Activated naive CD4-positive, alpha-beta T cell treated with anti-CD3 and anti-CD28 coated beads, Interleukin-2, amount 10 ng/mL, durations not matched to agents 7 days and 5 days (primary cell): ENCODE data around the gene SPEF2.

Experiments
- CTCF ChIA-PET: fragments of 350-600 bp; sonication (Branson Sonifier 250); formaldehyde crosslinking; loops from one replicate; lab custom pipeline; 2021; ENCODE audit warnings: antibody characterized with exemption; lab: Charles Lee
- DNase-seq: peaks from one replicate; pipeline ENCODE4 v3.0.0-alpha.2; 2020
- H3K27ac Mint-ChIP-seq: one replicate; pipeline ENCODE4 v1.8.0; 2021; ENCODE audit warnings: mild to moderate bottlenecking, moderate library complexity, mixed read lengths
- H3K27me3 Mint-ChIP-seq: one replicate; pipeline ENCODE4 v1.8.0; 2021; ENCODE audit warnings: mild to moderate bottlenecking, mixed read lengths
- H3K36me3 Mint-ChIP-seq: one replicate; pipeline ENCODE4 v1.8.0; 2021; ENCODE audit warnings: mixed read lengths
- H3K4me1 Mint-ChIP-seq: one replicate; pipeline ENCODE4 v1.8.0; 2021; ENCODE audit warnings: mixed read lengths
- H3K4me3 Mint-ChIP-seq: one replicate; pipeline ENCODE4 v1.8.0; 2021; ENCODE audit warnings: mild to moderate bottlenecking, moderate library complexity, mixed read lengths
- H3K9me3 Mint-ChIP-seq: one replicate; pipeline ENCODE4 v1.8.0; 2021; ENCODE audit warnings: mixed read lengths

Gene SPEF2, protein sequence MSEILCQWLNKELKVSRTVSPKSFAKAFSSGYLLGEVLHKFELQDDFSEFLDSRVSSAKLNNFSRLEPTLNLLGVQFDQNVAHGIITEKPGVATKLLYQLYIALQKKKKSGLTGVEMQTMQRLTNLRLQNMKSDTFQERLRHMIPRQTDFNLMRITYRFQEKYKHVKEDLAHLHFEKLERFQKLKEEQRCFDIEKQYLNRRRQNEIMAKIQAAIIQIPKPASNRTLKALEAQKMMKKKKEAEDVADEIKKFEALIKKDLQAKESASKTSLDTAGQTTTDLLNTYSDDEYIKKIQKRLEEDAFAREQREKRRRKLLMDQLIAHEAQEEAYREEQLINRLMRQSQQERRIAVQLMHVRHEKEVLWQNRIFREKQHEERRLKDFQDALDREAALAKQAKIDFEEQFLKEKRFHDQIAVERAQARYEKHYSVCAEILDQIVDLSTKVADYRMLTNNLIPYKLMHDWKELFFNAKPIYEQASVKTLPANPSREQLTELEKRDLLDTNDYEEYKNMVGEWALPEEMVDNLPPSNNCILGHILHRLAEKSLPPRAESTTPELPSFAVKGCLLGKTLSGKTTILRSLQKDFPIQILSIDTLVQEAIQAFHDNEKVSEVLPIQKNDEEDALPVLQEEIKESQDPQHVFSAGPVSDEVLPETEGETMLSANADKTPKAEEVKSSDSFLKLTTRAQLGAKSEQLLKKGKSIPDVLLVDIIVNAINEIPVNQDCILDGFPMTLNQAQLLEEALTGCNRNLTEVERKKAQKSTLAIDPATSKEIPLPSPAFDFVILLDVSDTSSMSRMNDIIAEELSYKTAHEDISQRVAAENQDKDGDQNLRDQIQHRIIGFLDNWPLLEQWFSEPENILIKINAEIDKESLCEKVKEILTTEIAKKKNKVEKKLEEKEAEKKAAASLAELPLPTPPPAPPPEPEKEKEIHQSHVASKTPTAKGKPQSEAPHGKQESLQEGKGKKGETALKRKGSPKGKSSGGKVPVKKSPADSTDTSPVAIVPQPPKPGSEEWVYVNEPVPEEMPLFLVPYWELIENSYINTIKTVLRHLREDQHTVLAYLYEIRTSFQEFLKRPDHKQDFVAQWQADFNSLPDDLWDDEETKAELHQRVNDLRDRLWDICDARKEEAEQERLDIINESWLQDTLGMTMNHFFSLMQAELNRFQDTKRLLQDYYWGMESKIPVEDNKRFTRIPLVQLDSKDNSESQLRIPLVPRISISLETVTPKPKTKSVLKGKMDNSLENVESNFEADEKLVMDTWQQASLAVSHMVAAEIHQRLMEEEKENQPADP (N-terminal part only)

DNA sequence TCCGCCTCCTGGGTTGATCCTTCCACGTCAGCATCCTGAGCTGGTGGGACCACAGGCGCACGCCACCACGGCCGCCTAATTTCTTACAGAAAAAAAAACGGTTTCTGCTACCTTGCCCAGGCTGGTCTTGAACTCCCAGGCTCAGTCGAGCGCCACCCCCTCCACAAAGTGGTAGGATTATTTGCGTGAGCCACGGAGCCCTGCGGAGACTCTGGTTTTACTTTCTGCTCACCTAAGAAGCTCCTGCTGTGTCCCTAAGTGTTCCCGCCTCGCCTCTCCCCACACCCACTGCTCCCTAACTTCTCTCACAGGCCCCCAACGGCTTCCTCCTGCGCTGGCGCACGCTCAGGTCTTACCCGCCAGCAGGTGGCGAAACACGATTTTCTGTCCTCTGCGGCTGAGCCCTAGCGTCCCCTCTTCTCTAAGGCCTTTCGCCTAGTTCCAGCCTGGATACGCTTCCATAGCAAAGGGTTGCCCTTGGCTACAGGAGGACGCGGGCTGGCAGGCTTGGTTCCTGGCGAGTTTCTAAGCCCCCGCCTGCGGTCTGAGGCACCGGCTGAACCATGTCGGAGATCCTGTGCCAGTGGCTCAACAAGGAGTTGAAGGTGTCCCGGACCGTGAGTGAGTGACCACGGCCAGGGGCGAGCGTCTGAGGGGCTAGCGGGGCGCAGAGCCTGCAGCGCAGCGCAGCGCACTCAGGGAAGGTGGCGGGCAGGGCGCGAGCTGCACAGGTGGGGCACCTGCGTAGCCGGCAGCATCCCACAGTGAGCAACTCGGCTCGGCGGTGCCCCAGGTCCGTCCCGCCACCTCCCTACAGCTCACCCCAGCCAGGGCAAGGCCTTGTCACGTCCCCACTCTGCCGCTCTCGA is at the start of gene SPEF2:
SPEF2 (plus strand) TSS at position 429 of the 869 bp plus-strand sequence; CDS start at position 564, 135 bp downstream.
- DNase-seq, result peak; percentile 84
- CTCF ChIA-PET, result interaction anchor here (0.7 to 3.6 kb wide), 20 partner anchors 9 to 313 kb away, joined by 3 to 26 read pairs (median 3); no protein-coding TSS in a partner anchor
- H3K4me3 Mint-ChIP-seq, result peak within 1 kb of the TSS; percentile 92
- peak within 1 kb of the TSS; percentile 90 for H3K27ac Mint-ChIP-seq
- H3K27me3 Mint-ChIP-seq, result peaks cover 7% of the 10 kb centered on the region
- peaks cover 27% of the 10 kb centered on the region for H3K4me1 Mint-ChIP-seq
- peaks cover 7% of the 10 kb centered on the region for H3K9me3 Mint-ChIP-seq
- H3K36me3 Mint-ChIP-seq, result peaks cover 2% of the 10 kb centered on the region

DNA sequence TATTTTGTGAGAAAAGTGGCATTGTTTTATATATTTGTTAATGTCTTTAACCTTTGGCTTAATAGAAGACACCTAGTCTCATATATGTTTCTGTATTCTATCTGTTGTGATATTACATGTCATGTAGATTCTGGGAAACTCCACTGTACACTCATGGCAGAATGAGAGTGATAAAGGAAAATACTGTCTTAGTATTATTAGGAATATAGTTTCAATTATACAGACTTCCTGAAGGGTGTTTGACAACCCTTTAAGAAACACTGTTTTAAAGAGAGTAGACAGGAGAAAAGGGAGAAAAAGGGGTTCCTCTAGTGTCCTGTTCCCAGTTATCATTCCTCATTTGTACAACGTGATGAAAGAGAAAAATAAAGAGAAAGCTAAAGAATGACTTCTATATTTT is 42.1 kb upstream of the SPEF2 start:
- H3K9me3 Mint-ChIP-seq, result no peaks in the 10 kb centered on the region
- H3K4me1 Mint-ChIP-seq, result no peaks in the 10 kb centered on the region
- no peak overlapping the region for H3K27ac Mint-ChIP-seq
- H3K27me3 Mint-ChIP-seq, result no peaks in the 10 kb centered on the region
- CTCF ChIA-PET, result no interaction called here
- H3K4me3 Mint-ChIP-seq, result no peak overlapping the region
- no peak for DNase-seq
- H3K36me3 Mint-ChIP-seq, result no peaks in the 10 kb centered on the region

DNA sequence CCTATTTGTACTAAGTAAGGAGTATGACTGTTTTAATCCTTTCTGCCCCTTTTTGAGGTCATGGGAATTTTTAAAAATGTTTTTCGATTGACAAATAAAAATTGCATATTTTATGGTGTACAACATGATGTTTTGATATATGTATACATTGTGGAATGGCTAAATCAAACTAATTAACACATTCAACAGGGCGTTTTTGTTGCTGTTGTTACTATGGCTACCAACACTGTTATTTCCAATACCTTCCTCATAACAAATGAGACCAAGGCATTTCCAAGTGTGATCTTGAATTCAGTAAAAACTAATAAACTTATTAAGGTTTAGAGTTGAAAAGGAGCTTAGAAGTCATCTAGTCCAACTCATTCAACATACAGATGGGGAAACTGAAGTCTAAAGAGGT is 30.2 kb upstream of the SPEF2 start:
- H3K4me3 Mint-ChIP-seq, result no peak overlapping the region
- peaks cover 8% of the 10 kb centered on the region for H3K27me3 Mint-ChIP-seq
- no peaks in the 10 kb centered on the region for H3K9me3 Mint-ChIP-seq
- CTCF ChIA-PET, result interaction anchor here (1.1 kb wide), 1 partner anchor 497 kb away, joined by 3 read pairs; no protein-coding TSS in a partner anchor
- no peak for DNase-seq
- H3K36me3 Mint-ChIP-seq, result no peaks in the 10 kb centered on the region
- H3K4me1 Mint-ChIP-seq, result no peaks in the 10 kb centered on the region
- H3K27ac Mint-ChIP-seq, result no peak overlapping the region

- Mint-ChIP-seq H3K27ac (no peak overlapping the region), H3K36me3 (no peaks in the 10 kb centered on the region), H3K9me3 (no peaks in the 10 kb centered on the region), H3K27me3 (peaks cover 8% of the 10 kb centered on the region), H3K4me1 (no peaks in the 10 kb centered on the region), H3K4me3 (no peak overlapping the region)
- DNase-seq, result no peak
- CTCF ChIA-PET, result no interaction called here
Observed at GRCh38 chr5:35593338-35593737, 24.3 kb upstream of the SPEF2 start.

GRCh38 chr5:35598707-35599370 is 18.8 kb upstream of the SPEF2 start:
- Mint-ChIP-seq H3K27ac (no peak overlapping the region), H3K36me3 (no peaks in the 10 kb centered on the region), H3K4me1 (peaks cover 6% of the 10 kb centered on the region), H3K27me3 (peaks cover 7% of the 10 kb centered on the region), H3K9me3 (no peaks in the 10 kb centered on the region), H3K4me3 (no peak overlapping the region)
- CTCF ChIA-PET, result interaction anchor here (0.9 to 1.5 kb wide), 2 partner anchors 328 to 511 kb away, joined by 3 to 4 read pairs; no protein-coding TSS in a partner anchor
- DNase-seq, result no peak

DNA sequence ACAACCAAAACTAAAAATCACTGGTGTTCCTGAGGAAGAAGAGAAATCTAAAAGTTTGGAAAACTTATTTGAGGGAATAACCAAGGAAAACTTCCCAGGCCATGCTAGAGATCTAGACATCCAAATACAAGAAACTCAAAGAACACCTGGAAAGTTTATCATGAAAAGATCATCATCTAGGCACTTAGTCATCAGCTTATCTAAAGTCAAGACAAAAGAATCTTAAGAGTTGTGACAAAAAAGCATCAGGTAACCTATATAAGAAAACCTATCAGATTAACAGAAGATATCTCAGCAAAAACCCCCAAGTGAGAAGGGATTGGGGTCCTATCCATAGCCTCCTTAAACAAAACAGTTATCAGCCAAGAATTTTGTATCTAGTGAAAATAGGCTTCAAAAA is 17.1 kb upstream of the SPEF2 start:
- H3K4me3 Mint-ChIP-seq, result no peak overlapping the region
- H3K27me3 Mint-ChIP-seq, result peaks cover 7% of the 10 kb centered on the region
- CTCF ChIA-PET, result no interaction called here
- no peaks in the 10 kb centered on the region for H3K36me3 Mint-ChIP-seq
- DNase-seq, result no peak
- H3K4me1 Mint-ChIP-seq, result peaks cover 6% of the 10 kb centered on the region
- H3K9me3 Mint-ChIP-seq, result no peaks in the 10 kb centered on the region
- H3K27ac Mint-ChIP-seq, result no peak overlapping the region

DNA sequence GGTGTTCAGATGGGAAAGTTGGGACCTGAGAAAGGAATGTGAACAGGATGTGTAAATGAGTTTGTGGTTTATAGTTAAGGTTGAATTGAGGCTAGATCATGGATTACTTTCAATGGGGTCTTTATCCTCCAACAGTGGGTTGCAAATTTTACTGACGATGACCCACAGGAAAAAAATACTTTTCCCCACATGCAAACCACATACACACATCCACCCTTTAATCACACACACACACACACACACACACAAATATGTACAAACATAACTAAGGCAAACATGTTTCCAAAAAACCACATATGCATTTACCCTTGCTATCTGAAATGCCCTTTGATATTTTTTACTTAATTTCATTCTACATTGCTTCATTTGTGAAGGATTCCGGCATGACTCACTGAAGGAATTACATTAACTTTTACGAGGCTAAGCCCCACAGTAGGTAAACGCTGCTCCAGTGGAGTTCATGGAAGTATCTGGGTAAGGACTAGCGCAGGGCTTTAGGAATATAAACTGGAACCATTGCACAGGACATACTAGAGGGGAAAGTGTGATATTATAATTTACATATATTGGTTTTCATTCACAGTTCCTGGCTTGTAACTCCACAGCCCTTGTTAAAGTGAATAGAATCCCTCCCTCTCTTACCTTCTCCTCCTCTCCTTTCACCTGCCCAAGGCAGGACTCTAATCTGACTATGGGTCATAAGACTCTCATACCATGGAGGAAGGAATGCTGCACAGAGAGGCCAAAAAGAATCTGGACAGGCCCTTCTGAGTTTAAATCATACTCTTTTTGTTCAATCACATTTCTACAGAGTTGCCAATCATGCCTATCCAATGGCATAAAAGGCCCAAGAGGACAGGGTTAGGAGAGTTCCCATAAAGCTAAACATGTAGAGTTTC is 8.5 kb upstream of the SPEF2 start:
- Mint-ChIP-seq H3K36me3 (no peaks in the 10 kb centered on the region), H3K4me1 (no peaks in the 10 kb centered on the region), H3K27me3 (no peaks in the 10 kb centered on the region), H3K9me3 (peaks cover 2% of the 10 kb centered on the region), H3K27ac (no peak overlapping the region), H3K4me3 (no peak overlapping the region)
- CTCF ChIA-PET, result no interaction called here
- DNase-seq, result no peak

- CTCF ChIA-PET, result interaction anchor here (0.7 to 3.6 kb wide), 16 partner anchors 10 to 314 kb away, joined by 3 to 26 read pairs (median 4); no protein-coding TSS in a partner anchor
- Mint-ChIP-seq H3K4me1 (peaks cover 27% of the 10 kb centered on the region), H3K36me3 (peaks cover 2% of the 10 kb centered on the region)
Observed at GRCh38 chr5:35617060-35617434, 616 bp upstream of the SPEF2 start.

DNA sequence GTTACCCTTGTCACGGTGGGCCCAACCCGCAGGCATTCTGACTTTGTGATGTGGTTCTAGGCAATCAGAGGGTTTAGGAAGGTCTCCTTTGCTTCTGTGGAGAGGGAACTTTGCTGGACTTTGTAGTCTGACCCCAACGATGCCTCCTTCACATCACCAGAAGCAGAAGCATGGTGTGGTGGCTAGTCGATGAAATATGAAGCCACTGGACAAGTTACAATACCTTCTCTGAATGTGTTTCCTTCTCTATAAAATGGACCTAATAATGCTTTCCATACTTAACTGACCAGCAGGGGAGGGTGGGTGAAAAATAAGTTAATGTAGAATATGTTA is 607 bp downstream of the SPEF2 start:
- H3K36me3 Mint-ChIP-seq, result peaks cover 2% of the 10 kb centered on the region
- CTCF ChIA-PET, result interaction anchor here (0.7 to 3.6 kb wide), 10 partner anchors 9 to 308 kb away, joined by 3 to 26 read pairs (median 7); no protein-coding TSS in a partner anchor
- DNase-seq, result no peak
- H3K4me1 Mint-ChIP-seq, result peaks cover 31% of the 10 kb centered on the region
- peaks cover 7% of the 10 kb centered on the region for H3K9me3 Mint-ChIP-seq
- H3K27ac Mint-ChIP-seq, result no peak overlapping the region
- peaks cover 7% of the 10 kb centered on the region for H3K27me3 Mint-ChIP-seq
- H3K4me3 Mint-ChIP-seq, result peak overlapping the region; percentile 92

More at GRCh38 chr5:35617060-35617434, 616 bp upstream of the SPEF2 start:
- Mint-ChIP-seq H3K27me3 (peaks cover 7% of the 10 kb centered on the region), H3K9me3 (peaks cover 7% of the 10 kb centered on the region), H3K4me3 (peak overlapping the region; percentile 92), H3K27ac (peak overlapping the region; percentile 90)
- no peak for DNase-seq

DNA sequence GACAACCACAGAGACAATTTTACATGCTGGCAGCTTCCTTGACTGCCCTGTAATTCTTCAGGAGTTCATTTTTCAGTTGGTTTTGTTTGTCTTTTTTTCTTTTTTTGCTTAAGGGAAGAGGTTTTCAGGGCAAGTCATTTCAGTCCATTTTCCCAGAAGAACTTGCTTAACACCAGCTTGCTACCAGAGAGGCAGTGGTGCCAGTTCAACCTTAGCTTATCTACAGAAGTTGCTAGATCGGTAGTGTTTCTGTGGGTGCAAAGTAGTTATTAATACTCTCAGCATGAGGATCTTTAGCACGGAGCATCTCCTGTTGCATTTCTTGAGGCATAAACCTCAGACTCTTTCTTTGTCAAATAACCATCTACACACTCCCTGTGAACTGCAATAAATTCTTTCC is 1.1 kb downstream of the SPEF2 start:
- CTCF ChIA-PET, result interaction anchor here (0.9 to 3.6 kb wide), 7 partner anchors 8 to 308 kb away, joined by 3 to 26 read pairs (median 11); no protein-coding TSS in a partner anchor
- peaks cover 5% of the 10 kb centered on the region for H3K9me3 Mint-ChIP-seq
- H3K4me1 Mint-ChIP-seq, result peaks cover 31% of the 10 kb centered on the region
- peak overlapping the region; percentile 92 for H3K4me3 Mint-ChIP-seq
- H3K36me3 Mint-ChIP-seq, result peaks cover 2% of the 10 kb centered on the region
- H3K27me3 Mint-ChIP-seq, result peaks cover 7% of the 10 kb centered on the region
- no peak overlapping the region for H3K27ac Mint-ChIP-seq
- no peak for DNase-seq

GRCh38 chr5:35622974-35623373 is 5.3 kb downstream of the SPEF2 start:
- Mint-ChIP-seq H3K36me3 (no peaks in the 10 kb centered on the region), H3K9me3 (no peaks in the 10 kb centered on the region), H3K27me3 (no peaks in the 10 kb centered on the region), H3K27ac (no peak overlapping the region), H3K4me3 (no peak overlapping the region), H3K4me1 (peaks cover 17% of the 10 kb centered on the region)
- CTCF ChIA-PET, result no interaction called here
- DNase-seq, result no peak

GRCh38 chr5:35623991-35624390 is 6.3 kb downstream of the SPEF2 start:
- Mint-ChIP-seq H3K9me3 (no peaks in the 10 kb centered on the region), H3K27me3 (no peaks in the 10 kb centered on the region), H3K4me3 (no peak overlapping the region), H3K27ac (no peak overlapping the region), H3K4me1 (peaks cover 8% of the 10 kb centered on the region), H3K36me3 (peaks cover 3% of the 10 kb centered on the region)
- no peak for DNase-seq
- CTCF ChIA-PET, result interaction anchor here (1.4 kb wide), 1 partner anchor 27 kb away, joined by 4 read pairs; no protein-coding TSS in a partner anchor
